Nephron (organoid): Measurements from ENCODE around the gene EMC9.

Experiments used
- H3K27ac Mint-ChIP-seq, 3 experiments: 2 replicates each; pipeline ENCODE4 v1.8.0; 2020; ENCODE audit warnings: mixed read lengths in 3 of 3, mild to moderate bottlenecking in 2 of 3, moderate library complexity in 1 of 3
- H3K27me3 Mint-ChIP-seq: 2 replicates; pipeline ENCODE4 v1.8.0; 2021; ENCODE audit warnings: low read depth, mild to moderate bottlenecking, moderate library complexity, mixed read lengths
- H3K36me3 Mint-ChIP-seq: 2 replicates; pipeline ENCODE4 v1.8.0; 2020; ENCODE audit warnings: low read depth, mixed read lengths
- H3K4me1 Mint-ChIP-seq: 2 replicates; pipeline ENCODE4 v1.8.0; 2020; ENCODE audit warnings: mixed read lengths
- H3K4me3 Mint-ChIP-seq, 3 experiments: 2 replicates each; pipeline ENCODE4 v1.8.0; 2020; ENCODE audit warnings: mild to moderate bottlenecking in 3 of 3, mixed read lengths in 3 of 3, moderate library complexity in 2 of 3
- H3K9me3 Mint-ChIP-seq: 2 replicates; pipeline ENCODE4 v1.8.0; 2020; ENCODE audit warnings: mixed read lengths
- CTCF ChIP-seq, 3 experiments: fragments of 200-600 bp; sonication (generic); IDR thresholded peaks; one replicate each; pipeline ENCODE4 v1.5.0; 2021; ENCODE audit warnings: antibody characterized with exemption in 3 of 3; ENCODE audit not compliant: unreplicated experiment in 3 of 3

The EMC9 gene

GRCh38 chr14:24141097-24141880 is at the start of gene EMC9:
Gene EMC9, minus strand, starts transcription at chr14:24141591. Its CDS starts 287 bp downstream, at chr14:24141304.
- peak within 1 kb of the TSS; percentile 86 to 98 (median 89) for H3K4me3 Mint-ChIP-seq
- H3K9me3 Mint-ChIP-seq: no peaks in the 10 kb centered on the region
- H3K36me3 Mint-ChIP-seq: peaks cover 24% of the 10 kb centered on the region
- peak; percentile 50 to 57 (median 53) for TF ChIP-seq CTCF (IDR thresholded peaks at IDR 0.05; ENCODE audit: unreplicated experiment in 3 of 3)
- peaks cover 3% of the 10 kb centered on the region for H3K27me3 Mint-ChIP-seq
- peaks cover 40% of the 10 kb centered on the region for H3K4me1 Mint-ChIP-seq
- H3K27ac Mint-ChIP-seq: peak within 1 kb of the TSS; percentile 82 to 94 (median 94)

- no peak overlapping the region for H3K27ac Mint-ChIP-seq
- peaks cover 41% of the 10 kb centered on the region for H3K4me1 Mint-ChIP-seq
- peak overlapping the region in 1 of 3 experiments; percentile 37 for H3K4me3 Mint-ChIP-seq
These were observed 49.0 kb upstream of the EMC9 start for GRCh38 chr14:24190416-24190815.

GRCh38 chr14:24189460-24189859 is 48.1 kb upstream of the EMC9 start:
- Mint-ChIP-seq H3K36me3 (peaks cover 31% of the 10 kb centered on the region), H3K4me3 (peak overlapping the region in 1 of 3 experiments; percentile 95), H3K9me3 (no peaks in the 10 kb centered on the region), H3K4me1 (peaks cover 35% of the 10 kb centered on the region), H3K27ac (peak overlapping the region; percentile 44 to 90 (median 88)), H3K27me3 (no peaks in the 10 kb centered on the region)
- no peak for TF ChIP-seq CTCF (IDR thresholded peaks at IDR 0.05; ENCODE audit: unreplicated experiment in 3 of 3)

More at GRCh38 chr14:24190416-24190815, 49.0 kb upstream of the EMC9 start:
- no peak for TF ChIP-seq CTCF (IDR thresholded peaks at IDR 0.05; ENCODE audit: unreplicated experiment in 3 of 3)
- Mint-ChIP-seq H3K36me3 (peaks cover 31% of the 10 kb centered on the region), H3K9me3 (no peaks in the 10 kb centered on the region), H3K27me3 (no peaks in the 10 kb centered on the region)

GRCh38 chr14:24189059-24189375 is 47.6 kb upstream of the EMC9 start:
- Mint-ChIP-seq H3K27me3 (no peaks in the 10 kb centered on the region), H3K27ac (peak overlapping the region; percentile 44 to 90 (median 88)), H3K4me3 (peak overlapping the region; percentile 93 to 95 (median 94)), H3K4me1 (peaks cover 31% of the 10 kb centered on the region), H3K36me3 (peaks cover 29% of the 10 kb centered on the region), H3K9me3 (no peaks in the 10 kb centered on the region)
- TF ChIP-seq CTCF (IDR thresholded peaks at IDR 0.05; ENCODE audit: unreplicated experiment in 3 of 3): no peak

- Mint-ChIP-seq H3K9me3 (no peaks in the 10 kb centered on the region), H3K4me1 (peaks cover 29% of the 10 kb centered on the region), H3K27ac (peak within 1 kb of the TSS; percentile 44 to 90 (median 88)), H3K4me3 (peak within 1 kb of the TSS; percentile 93 to 95 (median 94)), H3K27me3 (no peaks in the 10 kb centered on the region), H3K36me3 (peaks cover 30% of the 10 kb centered on the region)
- no peak for TF ChIP-seq CTCF (IDR thresholded peaks at IDR 0.05; ENCODE audit: unreplicated experiment in 3 of 3)
These were observed 47.1 kb upstream of the EMC9 start, which contains the start of gene IPO4 for GRCh38 chr14:24188251-24189058. Gene IPO4, minus strand, starts transcription at chr14:24188816. Its CDS starts 29 bp downstream, at chr14:24188787.
